ENCODE measurements around the gene NOXA1.
"Not testable (repeated sequence)": the region's sequence is repeated elsewhere in the genome, so short reads cannot be mapped to it uniquely, and the experiment has no call there.

Gene NOXA1, protein sequence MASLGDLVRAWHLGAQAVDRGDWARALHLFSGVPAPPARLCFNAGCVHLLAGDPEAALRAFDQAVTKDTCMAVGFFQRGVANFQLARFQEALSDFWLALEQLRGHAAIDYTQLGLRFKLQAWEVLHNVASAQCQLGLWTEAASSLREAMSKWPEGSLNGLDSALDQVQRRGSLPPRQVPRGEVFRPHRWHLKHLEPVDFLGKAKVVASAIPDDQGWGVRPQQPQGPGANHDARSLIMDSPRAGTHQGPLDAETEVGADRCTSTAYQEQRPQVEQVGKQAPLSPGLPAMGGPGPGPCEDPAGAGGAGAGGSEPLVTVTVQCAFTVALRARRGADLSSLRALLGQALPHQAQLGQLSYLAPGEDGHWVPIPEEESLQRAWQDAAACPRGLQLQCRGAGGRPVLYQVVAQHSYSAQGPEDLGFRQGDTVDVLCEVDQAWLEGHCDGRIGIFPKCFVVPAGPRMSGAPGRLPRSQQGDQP

DNA sequence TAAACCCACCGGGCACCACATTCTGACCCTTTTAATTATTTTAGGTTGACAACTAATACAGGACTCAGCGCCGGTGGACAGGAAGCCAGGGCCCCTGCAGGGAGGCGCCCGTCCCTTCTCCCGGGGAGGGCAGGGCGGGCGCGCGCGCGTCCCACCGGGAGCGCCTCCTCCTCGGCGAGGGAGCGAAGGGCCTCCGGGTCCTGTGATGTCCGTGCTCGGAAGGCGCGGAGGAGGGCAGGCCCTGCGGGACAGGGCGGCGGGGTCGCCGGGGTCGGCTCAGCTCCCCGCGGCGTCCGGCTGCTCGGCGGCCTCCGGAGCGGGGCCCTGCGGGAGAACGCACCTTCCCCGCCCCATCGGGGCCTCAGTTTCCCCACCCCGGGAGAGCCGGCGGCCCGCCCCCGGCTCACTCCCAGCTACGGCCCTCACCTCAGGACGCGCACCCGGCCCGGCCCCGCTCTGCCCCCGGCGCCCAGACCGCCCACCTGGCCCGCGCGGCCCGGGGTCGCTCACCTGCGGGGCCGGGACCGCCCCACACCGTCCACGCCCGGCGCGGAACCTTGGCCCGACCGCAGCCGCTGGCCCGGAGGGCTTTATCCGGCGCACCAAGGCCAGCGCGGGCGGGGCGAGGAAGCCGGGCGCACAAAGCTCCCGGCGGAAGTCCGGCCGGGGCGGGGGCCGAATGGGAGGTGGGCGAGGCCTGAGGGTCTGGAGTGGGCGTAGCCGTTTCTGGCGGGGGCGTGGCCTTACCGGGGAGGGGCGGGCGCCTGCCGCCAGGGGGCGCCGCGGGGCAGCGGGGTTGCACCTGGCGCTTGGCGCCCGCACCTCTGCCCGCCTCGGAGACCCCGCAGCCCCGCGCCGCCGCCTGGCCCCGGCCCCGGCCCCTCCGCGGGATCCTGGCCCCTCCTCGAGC lies at the start of gene NOXA1, which contains the start of gene EXD3:
NOXA1 (plus strand) TSS at position 790 of the 910 bp plus-strand sequence. CDS start 137 bp downstream, outside the sequence.
EXD3 (minus strand) TSS at position 559 of the 910 bp plus-strand sequence. CDS start 27,805 bp downstream, outside the sequence.
- peak within 1 kb of the TSS; percentile 82 for H3K4me3 ChIP-seq (ENCODE audit: low read depth, low read length)
- TF ChIP-seq, protein P1, sequence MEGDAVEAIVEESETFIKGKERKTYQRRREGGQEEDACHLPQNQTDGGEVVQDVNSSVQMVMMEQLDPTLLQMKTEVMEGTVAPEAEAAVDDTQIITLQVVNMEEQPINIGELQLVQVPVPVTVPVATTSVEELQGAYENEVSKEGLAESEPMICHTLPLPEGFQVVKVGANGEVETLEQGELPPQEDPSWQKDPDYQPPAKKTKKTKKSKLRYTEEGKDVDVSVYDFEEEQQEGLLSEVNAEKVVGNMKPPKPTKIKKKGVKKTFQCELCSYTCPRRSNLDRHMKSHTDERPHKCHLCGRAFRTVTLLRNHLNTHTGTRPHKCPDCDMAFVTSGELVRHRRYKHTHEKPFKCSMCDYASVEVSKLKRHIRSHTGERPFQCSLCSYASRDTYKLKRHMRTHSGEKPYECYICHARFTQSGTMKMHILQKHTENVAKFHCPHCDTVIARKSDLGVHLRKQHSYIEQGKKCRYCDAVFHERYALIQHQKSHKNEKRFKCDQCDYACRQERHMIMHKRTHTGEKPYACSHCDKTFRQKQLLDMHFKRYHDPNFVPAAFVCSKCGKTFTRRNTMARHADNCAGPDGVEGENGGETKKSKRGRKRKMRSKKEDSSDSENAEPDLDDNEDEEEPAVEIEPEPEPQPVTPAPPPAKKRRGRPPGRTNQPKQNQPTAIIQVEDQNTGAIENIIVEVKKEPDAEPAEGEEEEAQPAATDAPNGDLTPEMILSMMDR (IDR thresholded peaks at IDR 0.05; ENCODE audit: borderline replicate concordance, insufficient read depth, low read depth, low read length), result peak; percentile 93

DNA sequence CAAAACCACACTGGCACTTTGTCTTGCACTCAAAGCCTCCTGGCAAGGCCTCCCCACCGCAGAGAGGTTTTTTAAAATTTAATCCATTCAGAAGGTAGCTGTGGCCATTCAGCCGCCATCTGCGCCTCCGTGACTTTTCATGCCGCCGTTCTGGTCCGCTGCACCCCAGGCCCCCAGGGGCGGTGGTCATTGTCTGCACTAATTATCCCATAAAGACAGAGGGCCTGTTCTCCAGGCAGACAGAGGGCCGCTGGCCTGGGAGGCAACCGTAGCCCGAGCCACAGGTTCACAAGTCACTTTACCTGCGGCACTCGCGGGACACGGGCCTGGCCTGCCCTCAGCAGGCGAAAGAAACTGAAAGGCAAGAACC lies 49.6 kb upstream of the NOXA1 start:
- TF ChIP-seq, protein P1 (IDR thresholded peaks at IDR 0.05; ENCODE audit: borderline replicate concordance, insufficient read depth, low read depth, low read length), result no peak
- no peak overlapping the region for H3K4me3 ChIP-seq (ENCODE audit: low read depth, low read length)

DNA sequence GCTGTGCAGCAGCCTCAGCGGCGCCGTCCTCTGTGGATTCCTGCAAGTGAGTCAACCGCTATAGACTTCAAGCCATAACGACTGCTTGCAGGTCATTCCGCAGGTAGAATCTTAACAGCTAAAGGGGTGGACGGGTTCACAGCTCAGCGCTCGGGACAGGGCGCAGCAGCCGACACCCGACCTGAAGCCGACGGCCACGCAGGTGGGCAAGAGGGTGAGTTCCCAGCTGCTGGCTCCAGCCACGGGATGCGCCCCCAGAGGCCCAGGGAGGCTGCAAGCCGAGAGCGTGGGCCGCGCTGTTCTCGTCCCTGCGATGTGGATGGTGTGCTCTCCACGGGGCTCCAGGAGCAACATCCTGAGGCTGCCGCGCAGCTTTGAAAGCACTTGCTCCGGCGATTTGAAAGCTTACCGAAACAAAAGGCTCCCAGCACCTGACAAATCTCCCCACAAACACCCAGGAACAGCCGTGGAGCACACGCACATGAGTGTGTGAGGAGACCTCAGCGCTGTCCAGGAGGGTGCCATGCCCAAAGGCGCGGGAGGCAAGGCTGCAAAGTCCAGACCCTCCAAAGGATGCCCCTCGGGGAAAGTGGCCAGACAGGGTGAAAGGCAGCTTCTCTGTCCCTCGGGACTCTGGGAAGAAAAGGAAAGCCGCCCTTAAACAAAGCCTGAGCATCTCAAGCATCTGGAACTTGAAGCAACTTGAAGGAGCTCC lies 48.9 kb upstream of the NOXA1 start:
- TF ChIP-seq, protein P1 (IDR thresholded peaks at IDR 0.05; ENCODE audit: borderline replicate concordance, insufficient read depth, low read depth, low read length), result no peak
- H3K4me3 ChIP-seq (ENCODE audit: low read depth, low read length), result no peak overlapping the region

DNA sequence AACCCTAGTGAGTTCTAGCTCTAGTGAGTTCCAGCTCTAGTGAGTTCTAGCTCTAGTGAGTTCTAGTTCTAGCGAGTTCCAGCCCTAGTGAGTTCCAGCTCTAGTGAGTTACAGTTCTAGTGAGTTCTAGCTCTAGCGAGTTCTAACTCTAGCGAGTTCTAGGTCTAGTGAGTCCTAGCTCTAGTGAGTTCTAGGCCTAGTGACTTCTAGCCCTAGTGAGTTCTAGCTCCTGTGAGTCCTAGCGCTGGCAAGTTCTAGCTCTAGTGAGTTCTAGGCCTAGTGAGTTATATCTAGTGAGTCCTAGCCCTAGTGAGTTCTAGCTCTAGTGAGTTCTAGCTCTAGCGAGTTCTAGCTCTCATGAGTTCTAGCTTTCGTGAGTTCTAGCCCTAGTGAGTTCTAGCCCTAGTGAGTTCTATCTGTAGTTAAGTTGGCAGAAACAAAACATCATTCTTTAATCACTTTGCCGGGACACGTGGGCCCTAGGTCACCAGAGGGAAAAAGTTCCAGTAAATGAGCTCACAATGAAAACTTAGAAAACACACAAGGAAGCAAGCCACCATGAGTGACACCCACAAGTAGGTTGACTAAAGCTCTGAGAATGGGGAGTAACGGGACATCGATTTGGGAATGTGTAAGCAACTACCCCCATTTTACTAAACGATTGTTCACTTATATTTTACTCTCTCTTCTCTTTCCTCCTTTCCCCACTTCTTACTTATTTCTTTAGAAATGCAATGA lies 47.7 kb upstream of the NOXA1 start:
- TF ChIP-seq, protein P1 (IDR thresholded peaks at IDR 0.05; ENCODE audit: borderline replicate concordance, insufficient read depth, low read depth, low read length), result no peak
- no peak overlapping the region for H3K4me3 ChIP-seq (ENCODE audit: low read depth, low read length)

DNA sequence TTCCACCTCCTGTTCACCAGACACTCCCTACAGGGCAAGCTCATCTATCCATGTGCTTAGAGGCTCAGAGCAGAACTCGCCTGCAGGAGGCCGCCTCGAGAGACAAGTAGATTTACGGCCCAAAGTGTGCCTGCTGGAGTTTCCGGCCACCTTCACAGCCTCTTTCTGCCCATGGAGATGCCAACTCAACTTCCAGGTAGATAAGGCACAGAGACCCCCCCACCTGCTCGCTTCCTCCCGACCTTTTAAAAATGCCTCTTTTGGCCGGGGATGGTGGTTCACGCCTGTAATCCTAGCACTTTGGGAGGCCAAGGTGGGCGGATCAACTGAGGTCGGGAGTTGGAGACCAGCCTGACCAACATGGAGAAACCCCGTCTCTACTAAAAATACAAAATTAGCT lies 46.8 kb upstream of the NOXA1 start:
- no peak overlapping the region for H3K4me3 ChIP-seq (ENCODE audit: low read depth, low read length)
- TF ChIP-seq, protein P1 (IDR thresholded peaks at IDR 0.05; ENCODE audit: borderline replicate concordance, insufficient read depth, low read depth, low read length), result no peak

DNA sequence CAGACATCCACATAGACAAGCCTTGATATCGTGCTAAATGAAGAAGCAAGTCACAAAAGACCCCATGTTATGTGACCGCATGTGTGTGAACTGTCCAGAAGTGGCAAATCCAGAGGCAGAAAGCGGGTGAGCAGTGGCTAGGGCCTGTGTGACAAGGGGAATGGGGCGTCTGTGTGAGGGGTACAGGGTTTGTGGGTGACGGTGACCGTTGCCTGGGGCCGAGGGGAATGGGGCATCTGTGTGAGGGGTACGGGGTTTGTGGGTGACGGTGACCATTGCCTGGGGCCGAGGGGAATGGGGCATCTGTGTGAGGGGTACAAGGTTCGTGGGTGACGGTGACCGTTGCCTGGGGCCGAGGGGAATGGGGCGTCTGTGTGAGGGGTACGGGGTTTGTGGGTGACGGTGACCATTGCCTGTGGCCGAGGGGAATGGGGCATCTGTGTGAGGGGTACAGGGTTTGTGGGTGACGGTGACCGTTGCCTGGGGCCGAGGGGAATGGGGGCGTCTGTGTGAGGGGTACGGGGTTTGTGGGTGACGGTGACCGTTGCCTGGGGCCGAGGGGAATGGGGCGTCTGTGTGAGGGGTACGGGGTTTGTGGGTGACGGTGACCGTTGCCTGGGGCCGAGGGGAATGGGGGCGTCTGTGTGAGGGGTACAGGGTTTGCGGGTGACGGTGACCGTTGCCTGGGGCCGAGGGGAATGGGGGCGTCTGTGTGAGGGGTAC lies 44.3 kb upstream of the NOXA1 start:
- not testable (repeated sequence) for H3K4me3 ChIP-seq (ENCODE audit: low read depth, low read length)
